ENCODE data around the gene IFT52.
"Not testable (repeated sequence)": the region's sequence is repeated elsewhere in the genome, so short reads cannot be mapped to it uniquely, and the experiment has no call there.

Gene IFT52

DNA sequence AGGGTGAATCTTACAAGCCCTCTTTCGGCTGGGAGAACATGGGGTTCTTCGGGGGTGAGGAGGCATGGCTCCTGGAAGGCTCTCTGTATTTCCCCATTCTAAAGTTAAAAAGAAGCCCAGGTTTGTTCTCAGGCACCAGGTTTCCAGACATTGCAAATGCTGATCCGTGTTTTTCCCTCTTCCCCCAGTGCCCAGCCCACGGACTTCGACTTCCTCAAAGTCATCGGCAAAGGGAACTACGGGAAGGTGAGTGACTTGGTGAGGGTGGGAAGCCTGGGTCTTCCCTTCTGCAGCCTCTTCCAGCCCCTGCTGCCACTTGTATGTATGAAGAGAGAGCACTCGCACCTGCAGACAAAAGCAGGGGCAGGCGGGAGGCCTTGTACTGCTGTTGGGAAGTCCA lies 23.3 kb upstream of the IFT52 start:
- DNase-seq, result no peak

- no peak for DNase-seq
Measured at GRCh38 chr20:43568706-43569105, 22.0 kb upstream of the IFT52 start.

DNA sequence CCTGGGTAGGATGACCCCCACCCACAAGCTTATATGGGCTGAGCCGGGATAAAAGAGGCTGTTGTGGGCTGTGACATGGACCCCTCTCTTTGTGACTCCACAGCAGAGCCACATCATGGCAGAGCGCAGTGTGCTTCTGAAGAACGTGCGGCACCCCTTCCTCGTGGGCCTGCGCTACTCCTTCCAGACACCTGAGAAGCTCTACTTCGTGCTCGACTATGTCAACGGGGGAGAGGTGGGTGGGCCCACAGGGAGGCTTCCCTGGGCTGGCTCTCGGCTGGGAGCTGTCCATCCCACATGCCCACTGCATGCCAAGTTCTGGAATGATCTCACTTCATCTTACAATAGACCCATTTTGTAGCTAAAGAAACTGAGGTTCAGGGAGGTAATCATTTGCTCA lies 21.5 kb upstream of the IFT52 start:
- DNase-seq, result no peak

GRCh38 chr20:43570496-43570895 lies 20.2 kb upstream of the IFT52 start:
- no peak for DNase-seq

DNA sequence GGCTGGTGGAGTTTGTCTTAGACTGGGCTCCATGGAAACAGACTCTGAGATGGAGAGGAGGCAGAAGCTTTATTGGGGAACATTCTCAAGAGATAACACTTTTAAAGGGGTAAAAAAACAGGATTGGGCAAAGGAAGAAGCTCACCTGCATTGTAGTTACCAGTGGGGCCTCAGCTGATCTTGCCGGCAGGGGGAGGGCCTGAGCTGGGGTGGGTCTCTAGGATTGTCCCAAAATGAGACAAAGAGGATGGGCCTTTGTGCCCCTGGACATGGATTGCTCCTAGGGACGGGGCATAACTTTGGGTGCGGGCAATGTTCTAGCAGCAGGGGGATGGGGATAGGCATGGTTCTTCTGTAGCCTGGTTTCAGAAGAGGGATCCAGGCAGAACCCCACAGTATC lies 19.4 kb upstream of the IFT52 start:
- no peak for DNase-seq

- DNase-seq, result no peak
Measured at GRCh38 chr20:43571771-43572170, 19.0 kb upstream of the IFT52 start.

DNA sequence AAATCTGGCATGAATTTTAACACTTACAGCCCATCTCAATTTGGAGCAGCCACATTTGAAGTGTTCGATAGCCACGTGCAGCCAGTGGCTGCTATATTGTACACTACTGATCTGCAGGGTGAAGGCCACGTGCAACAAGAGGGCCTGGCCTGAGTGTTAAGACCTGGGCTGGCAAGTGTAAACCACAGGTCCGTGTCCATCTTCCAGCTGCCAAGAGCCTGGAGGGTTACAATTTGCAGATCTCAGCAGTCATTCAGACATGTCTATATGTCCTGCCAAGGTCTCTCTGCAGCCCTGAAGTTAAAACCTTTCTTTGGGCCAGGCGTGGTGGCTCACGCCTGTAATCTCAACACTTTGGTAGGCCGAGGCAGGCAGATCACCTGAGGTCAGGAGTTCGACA lies 17.8 kb upstream of the IFT52 start:
- no peak for DNase-seq

DNA sequence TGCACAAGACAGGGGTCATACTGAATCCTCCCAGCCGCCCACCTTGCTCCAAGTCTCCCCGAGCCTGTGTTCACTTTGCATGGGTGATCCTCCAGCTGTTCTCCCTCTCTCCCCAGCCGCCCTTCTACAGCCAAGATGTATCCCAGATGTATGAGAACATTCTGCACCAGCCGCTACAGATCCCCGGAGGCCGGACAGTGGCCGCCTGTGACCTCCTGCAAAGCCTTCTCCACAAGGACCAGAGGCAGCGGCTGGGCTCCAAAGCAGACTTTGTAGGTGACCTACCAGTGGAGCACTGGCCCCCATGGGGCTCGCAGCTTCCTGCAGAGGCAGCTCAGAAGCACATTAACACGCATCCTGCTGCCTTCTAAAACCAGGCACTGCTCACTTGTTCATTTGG lies 14.6 kb upstream of the IFT52 start:
- no peak for DNase-seq

DNA sequence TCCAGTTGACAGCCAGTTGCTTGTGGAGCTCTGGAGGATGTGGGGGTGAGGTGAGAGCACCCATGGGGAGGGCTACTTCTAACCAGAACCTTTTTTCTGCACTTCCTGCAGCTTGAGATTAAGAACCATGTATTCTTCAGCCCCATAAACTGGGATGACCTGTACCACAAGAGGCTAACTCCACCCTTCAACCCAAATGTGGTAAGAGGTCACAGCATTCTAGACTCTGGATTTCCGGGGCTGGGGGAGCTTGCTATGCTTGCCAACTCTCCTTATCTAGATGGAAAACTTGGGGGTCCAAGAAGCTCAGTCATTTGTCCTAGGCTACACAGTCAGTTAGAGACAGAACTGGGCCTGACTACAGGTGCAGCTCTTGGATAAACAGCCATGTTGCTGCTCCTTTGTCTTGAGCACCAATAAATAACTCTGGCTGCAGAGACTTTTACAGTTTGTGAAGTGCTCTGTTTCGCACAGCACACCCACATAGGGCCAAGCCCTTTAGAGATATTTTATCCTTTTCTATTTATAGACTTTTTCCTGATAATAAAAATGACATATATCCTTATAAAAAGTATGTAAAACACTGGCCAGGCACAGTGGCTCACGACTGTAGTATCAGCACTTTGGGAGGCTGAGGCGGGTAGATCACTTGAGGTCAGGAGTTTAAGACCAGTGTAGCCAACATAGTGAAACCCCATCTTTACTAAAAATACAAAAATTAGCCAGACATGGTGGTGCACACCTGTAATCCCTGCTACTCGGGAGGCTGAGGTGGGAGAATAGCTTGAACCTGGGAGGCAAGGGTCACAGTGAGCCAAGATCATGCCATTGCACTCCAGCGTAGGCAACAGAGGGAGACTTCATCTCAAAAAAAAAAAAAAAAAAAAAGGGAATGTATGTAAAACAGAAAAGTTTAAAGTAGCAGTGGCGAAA lies 10.6 kb upstream of the IFT52 start:
- DNase-seq, result no peak

DNA sequence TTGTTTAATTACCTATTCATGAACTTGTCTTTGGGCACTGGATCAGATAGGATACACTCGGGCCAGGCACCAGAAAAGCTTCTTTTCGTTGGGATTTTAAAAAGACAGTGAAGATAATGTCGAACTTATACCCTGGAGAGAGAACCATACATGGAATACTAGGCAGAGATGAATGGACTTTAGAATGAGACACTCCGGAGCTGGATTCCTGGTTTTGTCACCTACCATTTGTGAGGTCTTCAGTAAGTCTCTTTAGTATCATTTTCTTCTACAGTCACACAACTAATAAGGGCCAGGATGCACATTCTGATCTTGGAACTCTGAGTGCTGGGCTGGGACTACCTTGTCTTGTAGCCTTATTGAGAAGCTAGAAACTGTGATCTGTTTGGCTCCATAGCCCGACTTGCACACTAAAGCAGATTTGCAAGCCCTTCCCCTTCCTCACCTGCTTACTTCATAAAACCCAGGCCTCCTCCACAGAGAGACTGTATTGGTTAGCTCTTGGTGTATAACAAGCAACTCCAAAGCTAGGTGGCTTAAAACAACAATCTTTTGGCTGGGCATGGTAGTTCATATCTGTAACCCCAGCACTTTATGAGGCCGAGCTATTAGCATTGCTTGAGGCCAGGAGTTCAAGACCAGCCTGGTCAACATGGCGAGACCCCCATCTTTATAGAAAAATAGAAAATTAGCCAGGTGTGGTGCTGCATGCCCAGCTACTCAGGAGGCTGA lies 7.4 kb upstream of the IFT52 start:
- no peak for DNase-seq

DNA sequence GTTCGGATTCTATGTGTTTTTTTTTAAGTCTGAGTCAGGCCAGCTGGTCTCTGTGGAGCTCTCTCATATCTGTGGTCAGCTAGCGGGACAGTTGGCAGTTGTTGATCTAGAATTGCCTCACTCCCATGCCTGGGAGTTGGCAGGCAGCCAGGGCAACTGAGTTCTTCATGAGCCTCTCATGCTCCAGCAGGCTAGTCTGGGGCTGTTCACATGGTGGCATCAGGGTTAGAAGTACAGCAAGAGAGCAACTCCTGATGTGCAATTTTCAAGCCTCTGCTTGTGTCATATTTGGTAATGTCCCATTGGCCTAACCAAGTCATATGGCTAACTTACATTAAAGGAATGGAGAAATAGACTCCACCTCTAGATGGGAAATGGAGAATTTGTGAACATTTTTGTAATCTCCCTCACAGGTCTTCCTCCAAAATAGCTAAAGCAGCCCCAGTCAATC lies 6.7 kb upstream of the IFT52 start:
- DNase-seq, result no peak

GRCh38 chr20:43584448-43585136 lies 6.1 kb upstream of the IFT52 start:
- no peak for DNase-seq

GRCh38 chr20:43586641-43587040 lies 4.1 kb upstream of the IFT52 start:
- DNase-seq, result no peak

GRCh38 chr20:43588526-43588925 lies 2.2 kb upstream of the IFT52 start:
- DNase-seq, result not testable (repeated sequence)

- peak in 1 of 5 donors; percentile 11 for DNase-seq
Measured at GRCh38 chr20:43590036-43590391, 723 bp upstream of the IFT52 start.

DNA sequence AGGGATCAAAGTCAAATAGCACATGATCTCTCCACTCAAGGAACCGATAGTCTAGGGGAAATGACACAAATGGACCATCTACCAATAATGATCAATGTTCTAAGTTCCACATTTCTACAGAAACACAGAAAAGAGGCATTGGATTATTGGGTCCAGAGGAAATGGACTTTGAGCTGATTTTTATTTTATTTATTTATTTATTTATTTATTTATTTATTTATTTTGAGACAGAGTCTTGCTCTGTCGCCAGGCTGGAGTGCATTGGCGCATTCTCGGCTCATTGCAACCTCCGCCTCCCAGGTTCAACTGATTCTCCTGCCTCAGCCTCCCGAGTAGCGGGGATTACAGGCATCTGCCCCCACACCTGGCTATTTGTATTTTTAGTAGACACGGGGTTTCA lies 11.2 kb downstream of the IFT52 start:
- DNase-seq, result not testable (repeated sequence)

DNA sequence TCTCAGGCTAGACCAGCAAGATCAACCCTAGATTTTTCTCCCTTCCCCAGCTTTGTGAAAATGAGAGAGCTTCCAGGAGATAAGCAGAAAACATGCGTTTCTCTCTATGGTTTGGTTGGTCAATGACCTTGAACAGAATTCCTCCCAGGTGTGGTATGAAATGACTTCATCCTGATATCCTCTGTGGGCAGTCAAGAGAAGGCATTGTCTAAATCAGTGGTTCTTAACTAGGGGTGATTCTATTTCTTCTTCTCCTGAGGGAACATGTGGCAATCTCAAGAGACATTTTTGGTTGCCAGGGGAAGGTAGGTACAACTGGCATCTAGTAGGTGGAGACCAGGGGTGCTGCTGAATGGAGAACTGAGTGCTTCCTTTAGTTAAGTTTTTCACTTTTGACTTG lies 12.4 kb downstream of the IFT52 start:
- no peak for DNase-seq

GRCh38 chr20:43605715-43606114 lies 15.0 kb downstream of the IFT52 start:
- no peak for DNase-seq

DNA sequence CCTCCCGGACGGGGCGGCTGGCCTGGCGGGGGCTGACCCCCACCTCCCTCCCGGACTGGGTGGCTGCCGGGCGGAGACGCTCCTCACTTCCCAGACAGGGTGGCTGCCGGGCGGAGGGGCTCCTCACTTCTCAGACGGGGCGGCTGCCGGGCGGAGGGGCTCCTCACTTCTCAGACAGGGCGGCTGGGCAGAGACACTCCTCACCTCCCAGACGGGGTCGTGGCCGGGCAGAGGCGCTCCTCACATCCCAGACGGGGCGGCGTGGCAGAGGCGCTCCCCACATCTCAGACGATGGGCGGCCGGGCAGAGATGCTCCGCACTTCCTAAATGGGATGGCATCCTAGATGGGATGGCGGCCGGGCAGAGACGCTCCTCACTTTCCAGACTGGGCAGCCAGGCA lies 16.5 kb downstream of the IFT52 start:
- not testable (repeated sequence) for DNase-seq

DNA sequence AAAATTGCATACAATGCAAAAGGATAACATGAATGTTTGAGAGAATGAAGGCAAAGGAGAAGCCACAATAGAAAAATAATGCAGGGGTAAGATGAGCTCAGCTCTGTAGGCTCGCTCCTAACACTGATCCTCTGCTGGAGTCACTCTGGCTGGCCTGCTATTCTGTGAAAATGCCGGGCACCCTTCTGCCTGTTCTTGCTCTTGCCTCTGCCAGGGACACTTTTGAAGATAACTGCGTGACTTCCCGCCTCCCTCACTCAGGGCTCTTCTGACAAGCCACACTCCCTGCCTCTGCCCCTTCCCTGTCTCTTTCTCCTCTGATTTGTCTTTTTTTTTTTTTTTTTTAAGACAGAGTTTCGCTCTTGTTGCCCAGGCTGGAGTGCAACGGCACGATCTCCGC lies 40.9 kb downstream of the IFT52 start:
- no peak for DNase-seq

DNA sequence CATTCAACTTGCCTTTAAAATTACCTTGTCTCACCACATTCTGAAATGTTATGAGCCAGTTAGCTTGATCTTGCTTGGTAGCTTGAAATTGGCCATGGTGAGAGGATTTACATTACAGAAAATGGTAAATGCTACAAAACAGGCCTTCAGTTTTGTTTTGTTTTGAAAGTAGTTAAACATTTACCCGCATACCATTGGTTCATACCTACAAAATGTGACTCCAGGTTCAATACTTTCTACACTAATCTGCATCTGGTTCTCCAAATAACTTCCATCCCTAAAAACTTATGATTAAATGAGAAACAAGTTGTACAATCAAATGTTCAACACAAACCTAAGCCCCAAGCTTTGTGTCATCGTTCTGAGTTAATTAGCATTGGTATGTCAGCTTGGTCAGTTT lies 45.7 kb downstream of the IFT52 start:
- DNase-seq, result no peak

GRCh38 chr20:43642548-43642947 lies 51.8 kb downstream of the IFT52 start:
- DNase-seq, result no peak

- no peak for DNase-seq
Measured at GRCh38 chr20:43650997-43651525, 60.3 kb downstream of the IFT52 start.

Measured in T-helper 1 cell (primary cell).